Stomach (tissue), 9 donors: ENCODE data around the gene GPRC5C. TPM values are rescaled to one million over a fixed set of nuclear protein-coding genes. Genes with fewer than 3 reads are reported as not detected.
A peak's percentile ranks its signal among the peaks of the same experiment; 100 is the strongest.

Experiments
- DNase-seq, 2 donors: peaks; one replicate each; pipeline versions ENCODE4 v3.0.0 to v3.0.0-alpha.2; 2013 to 2019
- H3K27ac ChIP-seq, 5 donors: fragments of 200-600 bp in 4 of 5; sonication (generic) in 4 of 5; one replicate each; pipeline ENCODE4 v1.5.1; 2013 to 2019; ENCODE audit warnings: mild to moderate bottlenecking in 1 of 5, moderate library complexity in 1 of 5
- H3K27me3 ChIP-seq, 3 donors: fragments of 200-600 bp; sonication (generic); one replicate each; pipeline ENCODE4 v1.5.1; 2017 to 2019; ENCODE audit warnings: mixed run types in 1 of 3
- H3K36me3 ChIP-seq, 4 donors: fragments of 200-600 bp; sonication (generic); 1 replicate in 3 of 4; 2 replicates in 1 of 4; pipeline ENCODE4 v1.5.1; 2016 to 2019
- H3K4me1 ChIP-seq, 4 donors: fragments of 200-600 bp; sonication (generic); one replicate each; pipeline ENCODE4 v1.5.1; 2016 to 2019
- H3K4me3 ChIP-seq, 4 donors: fragments of 200-600 bp; sonication (generic) in 3 of 4; one replicate each; pipeline ENCODE4 v1.5.1; 2016 to 2019; ENCODE audit warnings: mild to moderate bottlenecking in 1 of 4
- H3K9me3 ChIP-seq, 4 donors: fragments of 200-600 bp; sonication (generic); one replicate each; pipeline ENCODE4 v1.5.1; 2016 to 2019
- CTCF ChIP-seq, 7 experiments: fragments of 450-650 bp in 4 of 7; fragments of 200-600 bp in 3 of 7; sonication (generic) in 3 of 7; IDR thresholded peaks; one replicate each; pipeline ENCODE4 v1.5.1; 2016 to 2019; ENCODE audit warnings: antibody characterized with exemption in 7 of 7, control low read depth in 2 of 7, mild to moderate bottlenecking in 1 of 7
- EP300 ChIP-seq: sonication (generic); formaldehyde crosslinking; IDR thresholded peaks from one replicate; pipeline ENCODE4 v1.6.1; 2017; ENCODE audit warnings: antibody characterized with exemption
- POLR2A ChIP-seq, 4 donors: fragments of 450-650 bp; IDR thresholded peaks; one replicate each; pipeline ENCODE4 v1.6.1; 2016; ENCODE audit warnings: antibody characterized with exemption in 4 of 4, control low read depth in 2 of 4, mild to moderate bottlenecking in 1 of 4, moderate library complexity in 1 of 4
- POLR2AphosphoS5 ChIP-seq, 3 donors: sonication (generic); formaldehyde crosslinking; IDR thresholded peaks; one replicate each; pipeline ENCODE4 v1.6.1; 2016; ENCODE audit warnings: antibody characterized with exemption in 3 of 3
- WGBS, 5 donors: extraction: QIAGEN DNeasy Blood & Tissue Kit in 3 of 5; methylation state at CpG; one replicate each; pipeline versions ENCODE4 v1.1.5 to v1.1.7; 2013 to 2018; 5-methylcytosine and 5-hydroxymethylcytosine counted together
- intact Hi-C: fragments of 100-400 bp; cut with DNase I; formaldehyde crosslinking; loops from one replicate; pipeline ENCODE4 v1.15.1; 2023; ENCODE audit warnings: low total_unique reads
- polyA plus RNA-seq, 3 donors: library from polyadenylated mRNA; stranded (reverse); fragments of 200-250 nt; gene quantifications; one replicate each; pipeline ENCODE4 v1.2.3, GENCODE V29; 2013
- total RNA-seq, 5 donors: library from RNA; depleted of rRNA; stranded (reverse); fragments of >200 nt; gene quantifications; one replicate each; pipeline versions ENCODE4 v1.1.0 to v1.2.3, GENCODE V29; 2014 to 2016
- donor health status: healthy with polysubstance abuse.
- donor health status: Bipolar disorder and iron deficiency.
- donor health status: healthy.

GPRC5C gene
- total and polyA plus RNA-seq, 8 donors, result 66.5 to 321 (median 129) TPM

DNA sequence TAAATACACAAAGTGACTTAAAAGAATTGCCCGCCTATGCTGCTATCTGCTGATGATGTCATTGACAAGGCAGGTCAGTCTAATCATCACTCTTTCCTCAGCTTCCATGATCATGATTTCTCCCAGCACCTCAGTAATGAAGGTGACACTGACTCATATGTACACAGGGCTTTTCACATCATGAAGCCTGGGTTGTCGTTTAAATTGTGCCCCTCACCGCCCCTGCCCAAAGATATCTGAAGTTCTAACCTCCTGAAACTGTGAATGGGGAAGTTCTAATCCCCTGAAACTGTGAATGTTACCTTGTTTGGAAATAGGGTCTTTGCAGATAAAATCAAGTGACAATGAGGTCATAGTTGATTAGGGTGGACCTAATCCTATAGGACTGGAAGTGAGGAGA lies 17.4 kb upstream of the GPRC5C start:
- Histone ChIP-seq H3K27me3 (no peaks in the 10 kb centered on the region), H3K9me3 (no peaks in the 10 kb centered on the region), H3K4me3 (no peak overlapping the region), H3K36me3 (no peaks in the 10 kb centered on the region), H3K4me1 (peaks cover 7 to 33% (median 21%) of the 10 kb centered on the region in 4 donors), H3K27ac (no peak overlapping the region)
- 73 to 76% (median 76%) methylated on average over 3 of the region's 3 CpGs for WGBS, 5 donors
- intact Hi-C loops, result no loop called here
- TF ChIP-seq CTCF (IDR thresholded peaks at IDR 0.05) (no peak), POLR2AphosphoS5 (IDR thresholded peaks at IDR 0.05) (no peak), POLR2A (IDR thresholded peaks at IDR 0.05) (no peak), EP300 (no peak)
- DNase-seq, result no peak

DNA sequence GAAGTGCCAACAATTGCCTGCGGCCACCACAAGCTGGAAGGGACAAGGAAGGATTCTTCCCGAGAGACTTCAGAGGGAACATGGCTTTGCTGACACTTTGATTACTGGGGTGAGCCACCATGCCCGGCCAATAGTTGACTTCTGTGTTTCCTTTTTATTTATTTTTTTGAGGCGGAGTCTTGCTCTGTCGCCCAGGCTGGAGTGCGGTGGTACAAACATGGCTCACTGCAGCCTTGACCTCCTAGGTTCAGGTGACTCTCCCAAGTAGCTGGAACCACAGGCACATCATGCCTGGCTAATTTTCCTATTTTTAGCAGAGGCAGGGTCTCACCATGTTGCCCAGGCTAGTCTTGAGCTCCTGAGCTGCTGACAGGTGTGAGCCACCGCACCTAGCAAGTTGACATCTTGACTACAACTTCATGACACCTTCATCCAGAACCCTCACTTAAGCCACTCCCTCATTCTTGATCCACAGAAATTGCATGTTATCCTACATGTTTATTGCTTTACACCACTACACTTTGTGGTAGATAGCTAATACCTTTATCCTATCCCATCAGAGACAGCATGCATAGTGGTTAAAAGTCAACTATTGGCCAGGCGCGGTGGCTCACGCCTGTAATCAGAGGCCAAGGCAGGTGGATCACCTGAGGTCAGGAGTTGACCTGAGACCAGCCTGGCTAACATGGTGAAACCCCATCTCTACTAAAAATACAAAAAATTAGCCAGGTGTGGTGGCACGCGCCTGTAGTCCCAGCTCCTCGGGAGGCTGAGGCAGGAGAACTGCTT lies 16.1 kb upstream of the GPRC5C start:
- Histone ChIP-seq H3K27me3 (no peaks in the 10 kb centered on the region), H3K36me3 (no peaks in the 10 kb centered on the region), H3K4me3 (no peak overlapping the region), H3K4me1 (peaks cover 5 to 29% (median 18%) of the 10 kb centered on the region in 4 donors), H3K9me3 (no peaks in the 10 kb centered on the region), H3K27ac (no peak overlapping the region)
- TF ChIP-seq EP300, result no peak
- TF ChIP-seq CTCF (IDR thresholded peaks at IDR 0.05), result no peak
- intact Hi-C loops, result no loop called here
- 72 to 85% (median 80%) methylated on average over 13 of the region's 13 CpGs for WGBS, 5 donors
- no peak for DNase-seq

- intact Hi-C loops, result no loop called here
- Histone ChIP-seq H3K27ac (peak overlapping the region; percentile 54 to 68 (median 66)), H3K4me3 (no peak overlapping the region), H3K27me3 (no peaks in the 10 kb centered on the region), H3K36me3 (no peaks in the 10 kb centered on the region), H3K9me3 (no peaks in the 10 kb centered on the region), H3K4me1 (peaks cover 5 to 29% (median 18%) of the 10 kb centered on the region in 4 donors)
- WGBS, 5 donors, result 47 to 55% (median 47%) methylated on average over 10 to 12 of the region's 12 CpGs
- peak; percentile 43 to 59 for DNase-seq
- no peak for TF ChIP-seq CTCF (IDR thresholded peaks at IDR 0.05)
- no peak for TF ChIP-seq EP300
- no peak for TF ChIP-seq POLR2A (IDR thresholded peaks at IDR 0.05)
- no peak for TF ChIP-seq POLR2AphosphoS5 (IDR thresholded peaks at IDR 0.05)
Observed at GRCh38 chr17:74417178-74418045, 14.5 kb upstream of the GPRC5C start.

- 38 to 66% (median 44%) methylated on average over 10 of the region's 10 CpGs for WGBS, 5 donors
- DNase-seq, result peak; percentile 62 to 66
- Histone ChIP-seq H3K4me1 (peaks cover 5 to 29% (median 18%) of the 10 kb centered on the region in 4 donors), H3K27ac (peak overlapping the region; percentile 65 to 86 (median 79)), H3K9me3 (no peaks in the 10 kb centered on the region), H3K36me3 (no peaks in the 10 kb centered on the region), H3K27me3 (peaks cover 0 to 8% (median 0%) of the 10 kb centered on the region in 3 donors), H3K4me3 (no peak overlapping the region)
- intact Hi-C loops, result no loop called here
- TF ChIP-seq CTCF (IDR thresholded peaks at IDR 0.05) (no peak), POLR2AphosphoS5 (IDR thresholded peaks at IDR 0.05) (peak in 2 of 3 donors; percentile 53 to 54), POLR2A (IDR thresholded peaks at IDR 0.05) (no peak), EP300 (no peak)
Observed at GRCh38 chr17:74419928-74420411, 11.9 kb upstream of the GPRC5C start.
